GM18499 (cell line): ENCODE data around the gene ARHGEF3.
"Not testable (repeated sequence)": the region's sequence is repeated elsewhere in the genome, so short reads cannot be mapped to it uniquely, and the experiment has no call there.

Experiments
- ATAC-seq: cut with Tn5 transposase; IDR thresholded peaks from one replicate; pipeline ENCODE4 v1.9.1; 2021; ENCODE audit warnings: moderate number of reproducible peaks; ENCODE audit not compliant: insufficient read depth, unreplicated experiment

The ARHGEF3 gene

DNA sequence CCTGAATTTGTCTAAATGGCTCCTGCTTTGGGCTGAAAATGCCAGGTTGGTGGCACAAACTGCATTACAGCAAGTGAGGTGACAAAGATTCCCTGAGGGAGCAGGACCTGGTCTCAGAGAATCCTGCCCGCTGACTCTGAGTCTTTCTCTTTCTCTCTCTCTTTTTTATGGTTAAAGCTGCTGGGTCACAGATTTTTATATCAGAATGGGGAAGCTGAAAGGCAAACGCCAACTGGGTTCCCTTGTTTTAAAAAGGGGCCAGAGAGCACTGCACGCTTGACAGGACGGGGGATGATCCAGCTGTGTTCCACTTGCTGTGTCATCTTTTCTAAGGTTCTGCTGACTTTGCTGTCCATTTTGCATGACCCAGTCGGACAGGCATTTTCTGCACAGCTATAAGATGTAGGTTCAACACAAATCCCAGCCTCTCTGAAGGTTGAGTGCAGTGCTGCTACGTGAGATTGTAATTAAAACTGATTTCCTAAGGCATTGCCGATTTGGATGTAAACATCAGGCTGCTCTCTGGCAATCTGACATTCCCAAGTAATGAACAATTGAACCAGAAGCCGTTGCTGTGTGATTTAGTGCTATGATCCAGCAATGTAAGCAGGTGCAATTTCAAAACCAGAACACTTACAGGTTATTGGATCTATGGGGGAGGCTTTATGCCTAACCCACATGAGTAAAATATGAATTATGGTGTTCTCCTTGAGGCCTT is 25.8 kb downstream of the ARHGEF3 start:
- ATAC-seq = no peak

- no peak for ATAC-seq
These were observed 26.3 kb downstream of the ARHGEF3 start for GRCh38 chr3:56775445-56775837.

DNA sequence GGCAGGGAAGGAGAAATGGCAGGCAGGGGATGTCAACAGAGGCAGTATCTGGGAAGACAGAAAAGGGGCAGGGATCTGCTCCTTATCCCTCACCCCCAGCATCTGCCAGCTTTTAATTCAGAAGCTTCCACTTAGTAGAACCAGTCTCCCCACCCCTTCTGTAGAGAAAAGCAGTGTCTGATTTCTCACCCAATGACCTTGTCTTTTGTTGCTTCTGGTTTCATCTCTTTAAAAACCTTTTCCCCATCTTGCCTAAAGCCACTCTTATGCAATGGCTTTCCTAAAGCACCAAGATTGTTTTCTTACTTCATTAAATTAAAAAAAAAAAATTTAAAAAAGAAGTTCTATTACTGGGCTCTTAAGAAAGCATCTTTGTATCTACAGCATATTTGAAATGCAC is 27.8 kb downstream of the ARHGEF3 start:
- no peak for ATAC-seq

GRCh38 chr3:56772952-56773938 is 28.5 kb downstream of the ARHGEF3 start:
- no peak for ATAC-seq

GRCh38 chr3:56771376-56771775 is 30.4 kb downstream of the ARHGEF3 start:
- ATAC-seq = no peak

- no peak for ATAC-seq
These were observed 32.5 kb downstream of the ARHGEF3 start for GRCh38 chr3:56769116-56769707.

DNA sequence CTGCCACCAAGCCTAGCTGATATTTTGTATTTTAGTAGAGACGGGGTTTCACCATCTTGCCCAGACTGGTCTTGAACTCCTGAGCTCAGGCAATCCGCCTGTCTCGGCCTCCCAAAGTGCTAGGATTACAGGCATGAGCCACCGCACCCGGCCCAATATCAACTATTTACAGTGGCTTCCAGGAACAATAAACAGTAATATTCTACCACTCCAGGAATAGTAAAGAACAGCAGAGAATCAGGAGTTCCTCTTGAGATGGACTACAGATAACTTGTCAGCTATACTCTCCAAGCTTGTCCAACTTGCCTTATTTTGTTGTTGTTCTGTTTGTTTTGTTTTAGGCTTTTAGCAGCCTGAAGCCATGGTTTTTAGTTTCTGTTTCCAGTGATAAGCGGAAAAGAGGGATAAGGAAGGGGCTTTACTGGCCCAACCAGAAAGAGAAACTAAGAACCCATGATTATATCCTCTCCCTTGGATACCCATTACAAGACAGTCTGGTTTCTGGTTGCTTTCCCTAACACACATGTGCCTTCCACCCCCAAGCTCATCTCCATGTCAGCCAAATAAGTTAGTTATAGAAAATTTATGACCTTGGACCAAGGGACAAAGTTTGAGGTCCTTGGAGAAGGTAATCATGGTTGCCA is 36.7 kb downstream of the ARHGEF3 start:
- ATAC-seq = no peak

DNA sequence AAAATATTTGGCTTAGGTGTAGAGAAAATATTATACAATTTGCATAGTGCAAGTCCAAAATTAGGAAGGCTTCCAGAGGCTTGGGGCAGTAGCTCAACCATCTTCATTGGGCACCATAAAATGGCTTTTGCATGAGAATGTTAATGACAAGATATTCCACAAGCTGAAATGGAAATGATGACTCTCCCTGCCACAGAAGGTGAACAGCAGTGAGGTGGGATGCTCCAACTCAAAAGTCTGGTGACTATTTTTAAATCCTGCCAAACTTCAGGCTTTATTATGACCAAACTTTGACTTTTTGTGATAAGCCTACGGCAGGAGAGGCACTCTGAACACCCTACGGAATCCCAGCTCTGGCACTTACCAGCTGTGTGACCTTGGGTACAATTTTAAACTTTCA is 37.6 kb downstream of the ARHGEF3 start:
- no peak for ATAC-seq

- no peak for ATAC-seq
These were observed 38.5 kb downstream of the ARHGEF3 start for GRCh38 chr3:56763233-56763632.

DNA sequence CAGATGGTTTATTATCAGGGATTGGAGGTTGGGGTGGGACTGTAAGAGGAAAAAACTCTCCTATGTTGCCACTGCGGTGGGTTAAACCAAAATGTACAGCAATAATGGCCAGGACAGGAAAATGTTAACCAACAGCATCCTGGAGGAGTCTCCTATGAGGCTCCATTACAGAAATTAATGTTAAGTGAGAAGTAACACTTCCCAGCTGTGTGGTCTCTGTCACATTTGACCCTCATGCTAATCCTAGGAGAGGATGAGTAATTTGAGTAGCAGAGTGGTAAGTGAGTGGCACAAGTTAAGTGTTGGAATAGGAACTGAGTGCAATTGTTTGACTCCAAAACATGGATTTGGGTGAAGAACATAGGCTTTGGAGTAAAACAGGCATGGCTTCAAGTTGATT is 39.0 kb downstream of the ARHGEF3 start:
- ATAC-seq = no peak

DNA sequence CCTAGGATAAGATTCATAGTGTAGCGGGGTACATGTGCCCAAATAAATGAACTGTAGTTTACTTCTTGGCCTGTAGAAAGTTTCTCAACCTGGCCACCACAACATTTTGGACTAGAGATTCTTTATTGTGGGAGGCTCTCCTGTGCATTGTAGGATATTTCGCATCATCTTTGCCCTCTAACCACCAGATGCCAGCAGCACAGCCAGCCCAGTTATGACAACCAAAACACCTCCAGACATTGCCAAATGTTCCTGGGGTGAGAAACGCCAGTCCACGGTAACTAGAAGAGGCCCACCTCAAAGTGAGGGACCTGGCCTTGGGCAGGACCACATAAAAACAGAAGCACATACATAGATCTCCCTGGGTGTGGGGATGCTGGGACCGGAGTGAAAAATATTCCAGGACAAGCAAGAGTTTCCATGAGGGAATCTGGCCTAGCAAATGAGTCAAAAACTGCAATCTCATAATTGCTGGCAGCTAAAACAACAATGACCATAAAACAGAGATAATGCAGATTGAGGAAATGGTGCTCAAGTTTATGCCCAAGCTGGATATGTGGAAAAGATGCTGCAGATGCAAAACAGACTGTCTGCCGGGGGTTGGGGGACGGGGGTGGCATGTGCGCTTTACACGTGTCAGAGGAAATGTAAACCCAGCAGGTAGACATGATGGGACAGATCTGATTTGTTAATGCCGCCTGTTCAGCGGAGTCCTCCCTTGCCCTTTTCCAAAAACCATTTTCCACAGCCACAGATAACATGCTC is 39.7 kb downstream of the ARHGEF3 start:
- no peak for ATAC-seq

GRCh38 chr3:56761023-56761422 is 40.7 kb downstream of the ARHGEF3 start:
- ATAC-seq = no peak

DNA sequence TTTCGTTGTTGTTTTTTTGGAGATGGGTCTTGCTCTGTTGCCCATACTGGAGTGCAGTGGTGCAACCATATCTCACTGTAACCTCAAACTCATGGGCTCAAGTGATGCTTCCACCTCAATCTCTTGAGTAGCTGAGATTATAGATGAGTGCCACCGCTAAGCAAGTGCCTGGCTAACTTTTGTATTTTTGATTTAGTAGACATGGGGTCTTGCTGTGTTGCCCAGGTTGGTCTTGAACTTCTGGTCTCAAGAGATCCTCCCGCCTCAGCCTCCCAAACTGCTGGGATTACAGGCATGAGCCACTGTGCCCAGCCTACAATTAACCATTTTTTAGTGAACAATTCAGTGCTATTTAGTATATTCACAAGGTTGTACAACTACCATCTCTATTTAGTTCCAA is 42.2 kb downstream of the ARHGEF3 start:
- no peak for ATAC-seq

GRCh38 chr3:56758539-56758981 is 43.2 kb downstream of the ARHGEF3 start:
- peak; percentile 65 for ATAC-seq

DNA sequence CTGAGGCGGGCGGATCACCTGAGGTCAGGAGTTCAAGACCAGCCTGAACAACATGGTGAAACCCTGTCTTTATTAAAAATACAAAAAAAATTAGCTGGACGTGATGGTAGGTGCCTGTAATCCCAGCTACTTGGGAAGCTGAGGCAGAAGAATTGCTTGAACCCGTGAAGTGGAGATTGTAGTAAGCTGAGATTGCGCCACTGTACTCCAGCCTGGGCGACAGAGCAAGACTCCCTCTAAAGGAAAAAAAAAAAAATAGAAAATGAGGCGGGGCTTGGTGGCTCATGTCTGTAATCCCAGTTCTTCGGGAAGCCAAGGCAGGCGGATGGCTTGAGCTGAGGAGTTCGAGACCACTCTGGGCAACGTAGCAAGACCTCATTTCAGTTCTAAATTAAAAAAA is 43.7 kb downstream of the ARHGEF3 start:
- ATAC-seq = not testable (repeated sequence)

GRCh38 chr3:56754741-56755417 is 46.9 kb downstream of the ARHGEF3 start:
- no peak for ATAC-seq

- ATAC-seq = peak; percentile 79
These were observed 48.4 kb downstream of the ARHGEF3 start for GRCh38 chr3:56753206-56753820.

DNA sequence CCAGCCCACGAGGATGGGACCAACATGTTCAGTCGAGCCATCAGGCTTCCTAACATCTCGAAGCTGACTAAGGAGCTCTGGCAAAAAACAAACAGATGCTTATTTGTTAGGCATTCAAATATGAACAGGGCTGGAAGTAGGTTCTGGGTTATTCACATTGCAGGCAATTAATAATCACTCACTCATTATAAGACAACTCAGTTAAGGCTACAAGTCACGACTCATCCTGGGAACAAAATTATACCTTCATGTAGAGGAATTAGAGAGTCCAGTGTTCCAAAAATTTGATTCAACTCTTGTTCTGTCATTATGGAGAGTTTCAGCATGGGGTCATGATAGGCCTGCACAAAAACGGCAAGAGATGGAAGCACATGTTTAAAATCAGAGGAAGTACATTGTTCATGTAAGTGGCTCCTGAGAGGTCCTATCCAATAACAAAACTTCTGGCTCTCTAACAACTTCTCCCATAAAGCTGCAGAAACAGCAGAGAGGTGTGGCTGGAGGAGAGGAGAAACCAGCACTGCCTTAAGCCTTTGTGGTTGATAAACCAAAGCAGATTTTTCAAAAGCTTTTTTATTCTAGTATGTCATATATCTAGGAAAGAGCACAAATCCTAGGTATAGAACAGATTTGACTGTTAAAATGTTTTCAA is 50.6 kb downstream of the ARHGEF3 start:
- ATAC-seq = no peak
